Progenitor cell of endocrine pancreas (in vitro differentiated cells): ENCODE data around the gene NMUR2. TPM values are rescaled to one million over a fixed set of nuclear protein-coding genes. Genes with fewer than 3 reads are reported as not detected.

Source experiments
- DNase-seq: peaks from one replicate; pipeline ENCODE4 v3.0.0; 2021; ENCODE audit warnings: low spot score; ENCODE audit not compliant: unreplicated experiment
- H3K27ac Mint-ChIP-seq: 2 replicates; pipeline ENCODE4 v1.8.0; 2021; ENCODE audit warnings: mild to moderate bottlenecking, moderate library complexity, mixed read lengths
- H3K27me3 Mint-ChIP-seq: 2 replicates; pipeline ENCODE4 v1.8.0; 2021; ENCODE audit warnings: mixed read lengths
- H3K36me3 Mint-ChIP-seq: 2 replicates; pipeline ENCODE4 v1.8.0; 2022; ENCODE audit warnings: mixed read lengths; ENCODE audit not compliant: insufficient read depth
- H3K4me1 Mint-ChIP-seq: 2 replicates; pipeline ENCODE4 v1.8.0; 2021; ENCODE audit warnings: low read depth, mixed read lengths
- H3K4me3 Mint-ChIP-seq: 2 replicates; pipeline ENCODE4 v1.8.0; 2021; ENCODE audit warnings: low read depth, mild to moderate bottlenecking, moderate library complexity, mixed read lengths
- H3K9me3 Mint-ChIP-seq: 2 replicates; pipeline ENCODE4 v1.8.0; 2021; ENCODE audit warnings: low read depth, mixed read lengths
- CTCF ChIP-seq: fragments of 200-600 bp; sonication (generic); IDR thresholded peaks from one replicate; pipeline ENCODE4 v1.5.0; 2021; ENCODE audit warnings: antibody characterized with exemption, mild to moderate bottlenecking; ENCODE audit not compliant: unreplicated experiment
- total RNA-seq: library from RNA; stranded (reverse); gene quantifications from 2 replicates; pipeline ENCODE4 v1.2.1, GENCODE V29; 2021

Gene NMUR2
- total RNA-seq, 1 donor from 2014 or later = not detected

- H3K27ac Mint-ChIP-seq = no peak overlapping the region
- peaks cover 7% of the 10 kb centered on the region for H3K4me1 Mint-ChIP-seq
- H3K27me3 Mint-ChIP-seq = peaks cover 7% of the 10 kb centered on the region
- no peaks in the 10 kb centered on the region for H3K36me3 Mint-ChIP-seq
- H3K9me3 Mint-ChIP-seq = peaks cover 4% of the 10 kb centered on the region
- no peak for DNase-seq
- no peak overlapping the region for H3K4me3 Mint-ChIP-seq
- TF ChIP-seq CTCF = no peak
Observed at GRCh38 chr5:152389208-152389849, 15.8 kb downstream of the NMUR2 start.

- Mint-ChIP-seq H3K9me3 (peaks cover 4% of the 10 kb centered on the region), H3K27me3 (peaks cover 7% of the 10 kb centered on the region), H3K27ac (no peak overlapping the region), H3K4me1 (peaks cover 6% of the 10 kb centered on the region), H3K36me3 (no peaks in the 10 kb centered on the region), H3K4me3 (no peak overlapping the region)
- no peak for TF ChIP-seq CTCF
- no peak for DNase-seq
Observed at GRCh38 chr5:152388610-152389009, 16.5 kb downstream of the NMUR2 start.

- TF ChIP-seq CTCF = no peak
- no peaks in the 10 kb centered on the region for H3K4me1 Mint-ChIP-seq
- H3K9me3 Mint-ChIP-seq = no peaks in the 10 kb centered on the region
- no peak overlapping the region for H3K27ac Mint-ChIP-seq
- no peaks in the 10 kb centered on the region for H3K27me3 Mint-ChIP-seq
- no peak for DNase-seq
- H3K4me3 Mint-ChIP-seq = no peak overlapping the region
- H3K36me3 Mint-ChIP-seq = no peaks in the 10 kb centered on the region
Observed at GRCh38 chr5:152380415-152381123, 24.5 kb downstream of the NMUR2 start.

GRCh38 chr5:152379331-152379730 lies 25.7 kb downstream of the NMUR2 start:
- Mint-ChIP-seq H3K36me3 (no peaks in the 10 kb centered on the region), H3K4me1 (no peaks in the 10 kb centered on the region), H3K4me3 (no peak overlapping the region), H3K9me3 (no peaks in the 10 kb centered on the region), H3K27ac (no peak overlapping the region), H3K27me3 (no peaks in the 10 kb centered on the region)
- TF ChIP-seq CTCF = no peak
- no peak for DNase-seq

- Mint-ChIP-seq H3K9me3 (no peaks in the 10 kb centered on the region), H3K4me3 (no peak overlapping the region), H3K36me3 (no peaks in the 10 kb centered on the region), H3K4me1 (no peaks in the 10 kb centered on the region), H3K27ac (no peak overlapping the region), H3K27me3 (no peaks in the 10 kb centered on the region)
- no peak for TF ChIP-seq CTCF
- no peak for DNase-seq
Observed at GRCh38 chr5:152378730-152379129, 26.3 kb downstream of the NMUR2 start.
